NCI-H1436 (cell line): ENCODE data around the gene UBE2G2.

Experiments used
- DNase-seq: peaks from one replicate; lab custom pipeline; 2025; lab: John Stamatoyannopoulos, UW

UBE2G2 gene

DNA sequence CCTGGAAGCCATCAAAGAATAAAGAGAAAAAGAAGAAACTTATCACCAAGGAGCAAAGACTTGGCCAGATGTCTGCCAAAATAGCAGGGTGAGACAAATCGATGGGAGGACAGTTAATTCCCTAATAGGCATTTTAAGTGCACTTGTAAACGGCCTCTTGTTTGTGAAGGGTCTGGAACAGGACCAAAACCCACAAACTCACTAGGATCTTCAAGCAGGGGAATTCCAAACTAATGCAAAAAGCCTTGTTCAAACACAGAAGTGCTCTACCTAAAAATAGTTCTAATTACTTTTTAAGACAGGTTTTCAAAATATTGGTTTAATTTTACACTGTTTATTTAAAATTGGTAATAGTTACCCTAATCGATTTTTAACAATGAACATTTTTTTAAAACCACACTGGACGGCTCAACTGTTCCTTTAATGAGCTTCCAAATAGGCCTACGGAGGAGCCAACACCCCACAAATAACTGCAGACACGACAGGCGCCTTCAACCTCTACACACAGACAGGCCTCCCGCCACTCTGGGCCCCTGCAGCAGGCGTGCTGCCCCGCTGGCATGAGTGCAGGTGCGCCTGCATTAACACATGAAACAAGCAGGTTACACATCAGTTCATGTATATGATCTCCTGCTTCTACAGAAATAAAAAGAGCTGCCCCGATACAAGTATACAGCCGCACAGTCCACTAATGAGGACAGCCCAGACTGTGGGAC is 15.8 kb downstream of the UBE2G2 start:
- no peak for DNase-seq

DNA sequence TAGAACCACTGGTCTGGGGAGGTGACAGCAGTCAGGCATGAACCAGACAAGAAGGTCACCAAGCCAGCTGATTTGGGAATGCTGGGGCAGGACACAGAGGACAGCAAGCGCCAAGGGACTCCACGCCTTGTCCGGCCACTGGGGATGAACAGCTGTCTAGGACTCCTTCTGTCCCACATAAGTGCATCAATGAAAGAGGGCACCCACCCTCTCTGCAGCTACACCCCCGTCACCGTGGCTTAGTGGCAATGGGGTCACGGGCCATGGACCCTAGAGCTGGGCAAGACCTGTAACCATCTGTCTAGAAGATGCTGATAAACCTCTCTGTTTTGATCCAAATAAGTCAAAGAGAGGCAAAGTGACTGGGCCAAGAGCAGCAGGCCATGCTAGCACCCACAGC is 16.8 kb downstream of the UBE2G2 start:
- no peak for DNase-seq

- no peak for DNase-seq
Measured at GRCh38 chr21:44783020-44783696, 18.5 kb downstream of the UBE2G2 start.

DNA sequence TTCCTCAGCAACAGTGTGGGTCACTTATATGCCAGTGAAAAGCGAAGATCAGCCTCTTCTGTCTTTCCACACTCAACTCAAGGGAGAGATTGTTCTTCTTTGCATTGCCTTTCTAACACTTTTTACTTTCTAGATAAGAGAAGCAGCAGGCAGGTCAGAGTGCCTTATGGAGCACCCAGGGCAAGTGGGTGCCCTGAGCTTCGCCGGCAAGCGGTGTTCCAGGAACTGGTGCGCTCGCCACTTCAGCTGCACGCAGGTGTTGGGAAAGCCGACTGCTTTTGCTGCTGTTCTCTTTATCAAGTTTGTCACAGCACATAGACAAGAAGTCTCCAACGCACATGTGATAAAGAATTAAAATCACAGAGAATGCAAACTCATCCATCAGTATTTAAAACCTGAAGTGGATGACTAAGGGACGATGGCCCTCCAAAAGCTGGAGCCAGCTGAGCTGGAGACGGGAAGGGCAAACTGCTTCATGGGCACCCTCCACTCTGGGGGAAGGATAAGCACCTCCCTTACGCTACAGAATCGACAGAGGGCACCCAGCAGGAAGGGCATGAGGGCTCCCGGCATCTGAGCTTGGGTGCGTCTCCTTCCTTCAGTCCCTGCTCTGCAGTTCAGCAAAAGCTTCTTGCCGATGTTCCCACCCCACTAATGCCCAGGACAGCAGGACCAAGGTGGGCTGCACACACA is 20.7 kb downstream of the UBE2G2 start:
- no peak for DNase-seq

DNA sequence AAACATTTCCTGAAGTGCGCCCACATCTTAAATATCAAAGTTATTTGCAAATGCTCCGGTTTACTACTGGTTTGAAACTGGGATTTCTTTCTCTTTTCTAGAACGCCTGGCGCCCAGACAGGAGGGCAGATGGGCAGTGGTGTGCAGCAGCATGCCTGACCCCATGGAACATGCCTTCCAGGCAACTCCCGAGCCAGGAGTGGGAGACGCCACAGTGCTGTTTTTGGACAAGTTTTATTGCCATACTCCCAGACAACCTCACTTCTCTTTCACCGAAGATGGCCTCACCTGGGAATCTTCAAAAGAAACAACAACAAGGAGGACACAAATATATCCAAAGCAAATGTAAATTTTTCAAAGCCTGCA is 21.5 kb downstream of the UBE2G2 start:
- no peak for DNase-seq

DNA sequence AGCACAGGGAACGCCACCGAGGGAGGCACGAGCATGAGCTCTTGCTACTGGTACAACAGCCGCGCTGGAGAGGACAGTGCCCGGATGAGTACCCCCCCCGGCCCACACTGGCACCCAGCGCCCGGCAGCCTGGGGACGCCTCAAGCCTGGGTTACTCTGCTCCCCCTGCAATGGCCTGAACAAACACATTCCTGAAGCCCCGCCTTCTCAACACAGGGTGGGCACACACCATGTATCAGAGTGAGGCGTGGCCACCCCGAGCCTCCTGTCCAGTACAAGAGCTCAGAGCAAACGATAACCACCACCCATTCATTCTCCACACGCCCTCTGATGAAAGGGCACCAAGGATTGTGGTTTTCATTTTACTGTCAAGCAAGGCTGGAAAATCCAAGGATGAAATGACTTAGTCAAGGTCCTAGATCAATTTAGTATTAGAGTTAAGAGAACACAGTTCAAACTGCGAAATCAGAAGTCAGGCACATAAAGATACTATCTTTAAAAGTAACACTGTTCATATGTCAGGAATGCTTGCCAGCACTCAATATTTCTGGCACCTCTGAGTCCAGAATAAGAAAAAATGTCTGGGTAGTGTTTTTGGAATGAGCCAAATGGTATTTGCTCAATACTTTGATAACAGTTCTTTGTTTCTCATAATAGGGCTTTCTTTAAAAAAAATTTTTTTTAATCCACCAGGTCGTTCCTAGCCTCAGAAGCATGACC is 22.0 kb downstream of the UBE2G2 start:
- DNase-seq = no peak

DNA sequence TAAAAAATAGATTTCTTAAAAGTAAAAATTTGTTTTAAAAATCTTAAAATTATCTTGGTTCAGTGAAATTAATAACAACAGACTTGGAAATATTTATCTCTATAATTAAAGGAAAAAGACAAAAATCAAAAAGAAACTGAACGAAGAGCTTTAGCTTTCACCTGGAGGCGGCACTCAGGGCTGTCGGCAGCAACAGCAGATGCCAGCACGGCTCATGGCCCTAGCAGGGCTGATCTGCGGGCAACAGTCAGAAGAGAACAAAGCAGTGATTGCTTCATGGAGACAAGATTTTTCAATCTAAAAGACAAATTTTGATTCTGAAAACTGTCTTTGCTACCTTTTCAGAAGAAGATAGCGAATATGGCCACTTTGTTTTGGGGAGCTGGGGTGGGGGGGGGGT is 22.6 kb downstream of the UBE2G2 start:
- DNase-seq = no peak

DNA sequence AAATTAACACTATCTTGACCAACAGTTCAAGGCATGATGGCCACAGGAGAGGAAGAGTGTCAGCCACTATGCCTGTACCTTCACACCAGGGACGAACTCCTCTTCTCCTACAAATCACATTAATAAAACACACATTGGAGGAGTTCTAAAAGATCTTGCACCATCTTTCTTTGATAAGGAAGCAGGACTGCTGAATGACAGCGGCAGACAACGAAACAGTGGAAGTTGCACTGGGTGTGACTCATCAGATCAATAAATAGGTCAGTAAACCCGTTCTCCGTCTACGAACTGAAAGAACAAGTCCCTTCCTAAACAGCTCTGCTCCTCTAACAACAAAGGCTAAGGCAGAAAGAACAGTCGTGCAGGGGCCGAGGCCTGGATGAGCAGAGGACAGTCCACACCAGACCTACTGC is 23.1 kb downstream of the UBE2G2 start:
- no peak for DNase-seq

- DNase-seq = no peak
Measured at GRCh38 chr21:44778094-44778493, 23.5 kb downstream of the UBE2G2 start.

DNA sequence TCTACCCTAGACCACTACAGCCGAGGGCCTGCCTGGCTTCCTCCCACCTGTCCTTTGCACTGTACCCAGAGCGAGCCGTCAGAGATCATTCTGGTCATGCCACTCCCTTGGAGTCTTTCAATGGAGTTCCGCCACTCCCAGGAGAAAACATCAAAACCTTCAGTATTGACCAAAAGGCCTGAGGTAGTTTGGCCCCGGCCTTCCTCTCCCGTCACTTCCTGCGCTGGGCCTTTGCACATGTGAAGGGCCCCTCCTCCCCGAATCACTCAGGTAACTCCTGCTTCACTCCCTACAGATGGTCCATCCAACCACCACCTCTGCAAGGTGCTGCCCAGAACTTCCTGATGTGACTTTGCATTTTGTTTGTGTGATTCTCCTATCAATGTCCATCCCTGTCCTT is 26.6 kb downstream of the UBE2G2 start:
- DNase-seq = no peak

DNA sequence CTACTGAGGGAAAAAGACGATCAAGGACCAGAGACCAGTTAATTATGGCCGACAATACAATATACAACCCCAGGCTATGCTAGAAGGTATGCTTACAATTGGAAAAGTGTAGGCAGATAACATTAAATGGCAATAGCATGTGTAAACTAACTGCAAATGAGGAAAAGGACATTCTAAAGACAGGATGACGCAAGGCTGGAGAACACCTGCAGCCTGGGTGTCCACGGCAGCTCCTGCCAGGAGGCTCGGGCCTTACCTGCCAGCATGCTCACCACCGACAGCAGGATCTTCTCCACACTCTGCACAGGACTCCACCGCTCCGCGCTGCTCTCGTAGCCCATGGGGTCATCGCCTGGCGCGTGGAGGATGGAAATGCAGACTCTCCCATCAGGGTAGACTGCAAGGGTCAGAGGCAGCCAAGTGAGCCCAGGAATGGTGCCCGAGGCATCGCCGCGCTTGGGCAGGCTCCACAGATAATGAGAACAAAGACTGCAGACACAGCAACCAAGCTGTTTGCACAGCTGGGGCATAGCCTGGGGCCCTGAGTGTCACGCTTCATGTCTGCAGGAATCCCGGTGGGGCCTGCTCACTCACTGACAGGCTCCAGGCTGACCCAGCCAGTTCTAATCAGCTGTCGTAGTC is 28.2 kb downstream of the UBE2G2 start:
- peak; percentile 50 for DNase-seq

- DNase-seq = no peak
Measured at GRCh38 chr21:44771896-44772525, 29.6 kb downstream of the UBE2G2 start.

DNA sequence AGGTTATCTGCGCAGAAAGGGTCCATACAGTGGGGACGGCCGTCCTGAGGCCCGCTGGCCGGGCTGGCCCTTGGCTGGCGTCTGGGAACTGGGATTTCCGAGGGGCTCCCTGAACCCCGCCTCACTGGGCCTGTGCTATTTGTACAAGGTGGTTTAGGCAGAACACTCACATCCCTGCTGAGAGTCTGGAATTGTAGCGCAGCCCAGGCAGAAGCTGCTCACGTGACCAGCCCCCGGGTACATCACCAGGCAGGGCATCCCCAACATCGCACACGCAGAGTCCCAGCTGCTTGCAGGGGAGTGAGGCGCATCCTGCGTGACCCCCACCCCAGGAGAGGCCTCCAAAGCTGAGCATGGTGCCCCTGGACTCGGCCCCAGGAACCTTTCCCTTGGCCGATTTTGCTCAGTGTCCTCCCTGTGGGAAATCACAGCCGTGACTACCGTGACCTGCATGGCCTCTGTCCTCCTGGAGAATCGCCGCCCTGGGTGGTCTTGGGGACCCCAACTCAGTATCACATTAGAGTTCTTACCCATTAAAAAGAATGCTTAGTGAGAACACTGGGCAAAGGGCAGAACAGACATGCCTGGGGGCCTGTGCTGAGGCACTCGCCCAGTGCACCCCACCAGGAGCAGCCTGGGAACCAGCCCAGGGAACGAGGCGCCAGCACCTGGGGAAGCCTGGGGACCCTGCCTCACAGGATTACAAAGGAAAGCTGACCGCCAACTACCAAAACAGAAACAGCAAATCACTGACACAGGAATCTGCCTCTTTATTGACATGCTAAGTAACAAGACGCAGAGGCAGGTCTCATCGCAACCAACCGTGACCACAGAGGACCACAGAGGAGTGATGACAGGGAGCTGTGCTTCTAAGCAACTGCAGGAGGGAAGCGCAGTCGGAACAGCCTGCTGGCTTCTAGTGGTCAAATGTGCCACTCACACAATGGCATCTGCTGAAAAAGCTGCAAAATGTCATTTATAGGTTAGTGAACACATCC is 33.5 kb downstream of the UBE2G2 start:
- no peak for DNase-seq

DNA sequence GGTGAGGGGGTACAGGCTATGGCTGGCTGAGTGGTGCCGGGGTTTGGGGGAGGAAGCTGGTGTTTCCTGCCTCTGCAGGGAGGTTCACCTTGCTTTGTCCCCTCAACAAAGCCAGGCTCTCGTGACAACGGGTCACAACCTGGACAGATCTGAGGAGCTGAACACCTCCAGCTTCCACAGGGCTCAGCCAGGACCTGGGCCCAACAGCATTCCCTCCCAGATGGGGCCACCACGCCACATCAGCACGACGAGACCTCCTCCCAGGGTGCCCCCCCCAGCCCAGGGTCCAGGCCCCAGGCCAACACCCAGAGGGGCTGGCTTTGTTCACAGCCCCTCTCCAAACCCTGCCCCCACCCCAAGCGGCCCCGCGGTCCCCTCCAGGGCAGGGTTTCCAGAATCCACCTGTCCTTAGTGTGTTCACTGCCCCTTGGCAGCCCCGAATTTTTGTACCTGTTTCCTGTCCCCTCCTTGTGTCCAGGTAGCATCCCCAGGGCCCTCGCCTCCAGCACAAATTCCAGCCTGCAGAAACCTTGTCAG is 34.7 kb downstream of the UBE2G2 start:
- no peak for DNase-seq

GRCh38 chr21:44766014-44766817 is 35.4 kb downstream of the UBE2G2 start:
- DNase-seq = no peak

DNA sequence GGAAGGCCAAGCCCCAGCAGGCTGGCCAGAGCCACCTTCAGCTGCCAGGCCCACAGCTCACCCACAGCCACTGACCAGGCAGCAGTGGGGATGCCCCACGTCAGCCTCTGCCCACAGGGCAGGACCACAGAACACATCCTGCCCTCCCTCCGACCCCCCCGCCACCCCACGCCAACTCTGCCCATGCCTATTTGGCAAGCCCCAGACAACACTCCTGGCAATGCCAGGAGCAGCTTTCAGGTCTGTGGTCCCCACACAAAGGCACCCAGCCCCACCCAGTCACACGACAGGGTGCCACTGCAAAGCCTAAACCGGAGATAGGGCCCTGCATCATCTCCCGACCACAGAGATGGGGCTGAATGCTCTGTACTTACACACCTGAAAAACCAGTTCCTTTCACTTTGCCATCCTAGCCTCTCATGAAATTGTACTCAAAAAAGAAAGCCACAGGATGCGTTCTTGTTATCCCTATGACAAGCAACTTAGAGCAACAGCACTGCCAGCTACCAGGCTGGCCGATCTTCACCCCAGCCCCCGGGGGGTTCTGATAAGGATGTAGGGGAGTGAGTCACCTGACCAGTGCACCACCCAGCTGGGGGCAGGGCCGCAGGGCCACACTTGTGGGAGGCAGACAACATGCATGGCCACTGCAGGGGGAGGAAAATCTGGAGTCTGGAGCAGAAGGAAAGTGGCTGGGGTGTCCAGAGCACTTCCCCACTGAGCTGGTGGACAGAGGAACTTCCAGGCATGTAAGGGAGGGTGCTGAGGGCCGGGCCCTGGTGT is 36.2 kb downstream of the UBE2G2 start:
- no peak for DNase-seq

DNA sequence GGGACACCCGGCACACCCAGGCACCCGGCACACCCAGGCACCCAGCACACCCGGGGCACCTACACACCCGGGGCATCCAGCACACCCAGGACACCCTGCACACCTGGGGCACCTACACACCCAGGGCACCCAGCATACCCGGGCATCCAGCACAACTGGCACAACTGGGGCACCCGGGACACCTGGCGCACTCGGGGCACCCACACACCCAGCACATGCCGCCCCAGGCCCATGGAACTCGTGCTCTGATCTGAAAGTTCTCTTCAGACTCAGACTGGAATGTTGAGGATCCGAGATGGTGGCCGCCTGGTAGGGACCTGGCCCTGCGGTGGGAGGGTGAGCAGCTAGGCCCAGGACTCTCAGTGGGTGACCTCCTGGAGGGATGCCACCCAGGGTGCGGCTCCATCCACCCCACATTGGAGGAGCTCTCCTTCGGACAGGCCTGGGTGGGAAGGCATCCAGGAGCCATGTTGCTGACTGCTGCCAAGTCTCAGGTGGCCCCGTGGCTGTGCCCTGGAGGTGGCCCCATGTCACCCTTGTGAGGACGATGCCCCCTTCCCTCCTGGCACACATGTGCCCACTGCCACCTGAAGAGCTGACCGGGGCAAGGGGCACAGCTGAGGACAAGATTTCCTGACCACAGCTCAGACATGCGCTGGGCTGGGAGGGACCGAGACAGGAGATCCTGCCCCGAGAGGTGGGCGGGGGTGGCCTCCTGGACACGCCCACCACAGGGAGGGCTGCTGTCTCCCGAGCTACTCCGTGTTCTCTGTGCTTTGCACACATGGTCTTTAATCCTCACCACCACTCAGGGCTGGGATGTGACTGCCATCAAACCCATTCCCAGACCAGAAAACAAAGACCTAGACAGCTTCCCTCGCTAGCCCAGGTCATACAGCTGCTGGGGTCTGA is 37.0 kb downstream of the UBE2G2 start:
- DNase-seq = no peak
